Measurements from ENCODE around the gene HIGD1A.

The HIGD1A gene

DNA sequence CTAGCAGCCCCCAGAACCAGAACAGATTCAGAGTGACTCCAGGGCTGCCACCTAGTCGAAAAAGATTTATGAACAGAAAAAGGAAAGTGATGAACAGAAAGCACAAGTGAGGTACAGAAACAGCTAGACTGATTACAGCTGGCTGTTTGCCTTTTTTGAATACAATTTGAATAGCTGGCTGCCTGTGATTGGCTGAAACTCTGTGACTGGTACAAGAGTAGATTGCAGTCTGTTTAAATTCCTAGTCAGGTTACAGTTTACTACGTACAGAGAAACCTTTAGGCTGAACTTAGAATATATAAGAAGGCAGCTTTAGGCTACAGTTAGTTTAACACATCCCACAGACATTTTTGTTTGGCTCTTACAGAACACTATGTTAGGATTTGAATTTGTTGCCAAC lies 41.3 kb downstream of the HIGD1A start:
- no peak overlapping the region for H2BK12ac ChIP-seq (ENCODE audit: low read length)
- H3K14ac ChIP-seq (ENCODE audit: low read length), result no peak overlapping the region
- H3K36me3 ChIP-seq (replicated peaks in 1 of 2; ENCODE audit: control insufficient read depth in 2 of 2, insufficient read depth in 2 of 2, low read length in 2 of 2), result no peaks in the 10 kb centered on the region
- no peak overlapping the region for H3K27ac ChIP-seq (replicated peaks; ENCODE audit: low read length)
- no peak overlapping the region for H3K4me2 ChIP-seq (ENCODE audit: insufficient read depth, low read length, poor library complexity, severe bottlenecking)
- H2AFZ ChIP-seq (ENCODE audit: low read length), result peak overlapping the region; percentile 11
- no peak overlapping the region for H3K4ac ChIP-seq (ENCODE audit: low read length)
- H2BK15ac ChIP-seq (ENCODE audit: low read length), result no peak overlapping the region
- no peak overlapping the region for H3K23ac ChIP-seq (ENCODE audit: low read depth, low read length, poor library complexity)
- no peaks in the 10 kb centered on the region for H3K79me1 ChIP-seq (ENCODE audit: low read depth, low read length)
- H2BK5ac ChIP-seq (ENCODE audit: low read length), result no peak overlapping the region
- H4K91ac ChIP-seq (ENCODE audit: low read depth, low read length, poor library complexity), result no peak overlapping the region
- no peak overlapping the region for H3K9ac ChIP-seq (ENCODE audit: low read depth, low read length, poor library complexity)
- no peak overlapping the region for H3K18ac ChIP-seq (ENCODE audit: low read length)
- no peak for DNase-seq (ENCODE audit: low spot score)
- no peak overlapping the region for H3K4me3 ChIP-seq (ENCODE audit: low read length in 2 of 2)
- H2AK5ac ChIP-seq (ENCODE audit: low read depth, low read length), result no peak overlapping the region
- no peaks in the 10 kb centered on the region for H3K27me3 ChIP-seq (ENCODE audit: control insufficient read depth in 3 of 3, insufficient read depth in 3 of 3, low read depth in 1 of 3, low read length in 3 of 3)
- H3K9me3 ChIP-seq (replicated peaks in 1 of 2; ENCODE audit: control insufficient read depth in 2 of 2, insufficient read depth in 1 of 2, low read depth in 1 of 2, low read length in 2 of 2), result no peaks in the 10 kb centered on the region
- no peak overlapping the region for H4K8ac ChIP-seq (ENCODE audit: low read depth, low read length)
- no peak overlapping the region for H2BK120ac ChIP-seq (ENCODE audit: low read depth, low read length)
- no CpG with 5 or more reads among the region's 2 CpGs for WGBS, 2 donors (ENCODE audit: extremely low coverage in 2 of 2, insufficient read length in 2 of 2, insufficient replicate concordance in 1 of 2)
- peaks cover 0 to 2% of the 10 kb centered on the region in 2 donors for H3K4me1 ChIP-seq (ENCODE audit: control insufficient read depth in 2 of 2, insufficient read depth in 1 of 2, low read depth in 1 of 2, low read length in 2 of 2)

DNA sequence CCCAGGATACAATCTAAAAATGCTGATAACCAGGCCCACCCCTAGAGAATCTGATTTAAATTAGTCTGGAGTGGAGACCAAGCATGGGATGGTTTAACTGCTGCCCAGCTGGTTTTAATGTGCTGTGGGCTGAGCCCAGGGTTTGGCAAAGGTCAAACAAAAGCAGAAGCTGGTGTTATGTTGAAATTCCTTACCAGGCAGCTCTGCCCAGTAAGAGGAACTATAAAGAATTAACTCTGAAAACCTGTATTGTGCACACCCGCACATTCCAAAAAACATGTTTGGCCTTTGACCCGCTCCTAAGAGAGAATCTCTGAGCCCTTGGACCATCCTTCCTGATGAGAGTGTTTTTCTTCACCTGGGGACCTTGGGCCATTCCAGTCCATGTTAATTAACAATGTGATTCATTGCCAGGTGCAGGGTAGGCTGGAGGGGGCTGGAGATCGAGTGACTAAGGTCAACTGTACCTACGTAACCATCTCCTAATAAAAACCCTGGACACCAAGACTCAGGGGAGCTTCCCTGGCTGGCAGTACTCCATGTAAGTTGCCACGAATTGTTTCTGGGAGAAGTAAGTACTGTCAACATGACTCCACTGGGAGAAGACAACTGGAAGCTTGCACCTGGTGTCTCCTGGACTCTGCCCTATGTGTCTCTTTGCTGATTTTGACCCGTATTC lies 42.1 kb downstream of the HIGD1A start:
- no peak overlapping the region for H4K91ac ChIP-seq (ENCODE audit: low read depth, low read length, poor library complexity)
- H3K14ac ChIP-seq (ENCODE audit: low read length), result no peak overlapping the region
- no peaks in the 10 kb centered on the region for H3K9me3 ChIP-seq (replicated peaks in 1 of 2; ENCODE audit: control insufficient read depth in 2 of 2, insufficient read depth in 1 of 2, low read depth in 1 of 2, low read length in 2 of 2)
- DNase-seq (ENCODE audit: low spot score), result no peak
- H3K27ac ChIP-seq (replicated peaks; ENCODE audit: low read length), result no peak overlapping the region
- H2AFZ ChIP-seq (ENCODE audit: low read length), result no peak overlapping the region
- no peaks in the 10 kb centered on the region for H3K36me3 ChIP-seq (replicated peaks in 1 of 2; ENCODE audit: control insufficient read depth in 2 of 2, insufficient read depth in 2 of 2, low read length in 2 of 2)
- no peak overlapping the region for H2BK12ac ChIP-seq (ENCODE audit: low read length)
- H3K9ac ChIP-seq (ENCODE audit: low read depth, low read length, poor library complexity), result no peak overlapping the region
- WGBS, 2 donors (ENCODE audit: extremely low coverage in 2 of 2, insufficient read length in 2 of 2, insufficient replicate concordance in 1 of 2), result no CpG with 5 or more reads among the region's 6 CpGs
- H2AK5ac ChIP-seq (ENCODE audit: low read depth, low read length), result no peak overlapping the region
- no peaks in the 10 kb centered on the region for H3K27me3 ChIP-seq (ENCODE audit: control insufficient read depth in 3 of 3, insufficient read depth in 3 of 3, low read depth in 1 of 3, low read length in 3 of 3)
- H3K4ac ChIP-seq (ENCODE audit: low read length), result no peak overlapping the region
- no peak overlapping the region for H3K23ac ChIP-seq (ENCODE audit: low read depth, low read length, poor library complexity)
- H2BK120ac ChIP-seq (ENCODE audit: low read depth, low read length), result no peak overlapping the region
- H3K4me1 ChIP-seq (ENCODE audit: control insufficient read depth in 2 of 2, insufficient read depth in 1 of 2, low read depth in 1 of 2, low read length in 2 of 2), result peaks cover 0 to 2% of the 10 kb centered on the region in 2 donors
- H3K18ac ChIP-seq (ENCODE audit: low read length), result no peak overlapping the region
- no peak overlapping the region for H2BK5ac ChIP-seq (ENCODE audit: low read length)
- H3K4me3 ChIP-seq (ENCODE audit: low read length in 2 of 2), result no peak overlapping the region
- H3K4me2 ChIP-seq (ENCODE audit: insufficient read depth, low read length, poor library complexity, severe bottlenecking), result no peak overlapping the region
- no peak overlapping the region for H4K8ac ChIP-seq (ENCODE audit: low read depth, low read length)
- no peaks in the 10 kb centered on the region for H3K79me1 ChIP-seq (ENCODE audit: low read depth, low read length)
- no peak overlapping the region for H2BK15ac ChIP-seq (ENCODE audit: low read length)

DNA sequence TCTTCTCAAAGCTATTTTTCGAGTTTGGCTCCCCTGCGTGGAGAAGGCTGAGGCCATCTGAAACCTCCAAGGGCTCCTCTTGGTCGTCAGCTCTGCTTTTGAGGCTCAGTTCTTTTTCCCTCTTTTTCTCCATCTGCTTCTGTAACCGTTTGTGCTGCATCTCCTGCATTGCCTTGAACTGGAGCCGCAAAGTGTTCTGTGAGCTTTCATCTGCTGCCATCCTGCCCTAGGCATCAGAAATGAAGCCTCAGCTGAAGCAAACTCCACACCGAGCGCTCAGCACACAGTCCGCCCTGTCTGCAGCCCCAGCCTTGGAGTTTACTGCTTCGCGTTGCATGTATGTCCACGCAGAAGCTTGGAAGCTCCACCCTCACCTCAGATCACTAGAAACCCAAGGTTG lies 46.2 kb downstream of the HIGD1A start:
- Histone ChIP-seq H2AK5ac (ENCODE audit: low read depth, low read length) (no peak overlapping the region), H2BK120ac (ENCODE audit: low read depth, low read length) (no peak overlapping the region), H3K4me1 (ENCODE audit: control insufficient read depth in 2 of 2, insufficient read depth in 1 of 2, low read depth in 1 of 2, low read length in 2 of 2) (peaks cover 2 to 3% of the 10 kb centered on the region in 2 donors), H3K4me2 (ENCODE audit: insufficient read depth, low read length, poor library complexity, severe bottlenecking) (no peak overlapping the region), H3K27me3 (ENCODE audit: control insufficient read depth in 3 of 3, insufficient read depth in 3 of 3, low read depth in 1 of 3, low read length in 3 of 3) (no peaks in the 10 kb centered on the region), H3K23ac (ENCODE audit: low read depth, low read length, poor library complexity) (no peak overlapping the region), H2BK5ac (ENCODE audit: low read length) (no peak overlapping the region), H3K4ac (ENCODE audit: low read length) (no peak overlapping the region), H4K91ac (ENCODE audit: low read depth, low read length, poor library complexity) (no peak overlapping the region), H3K18ac (ENCODE audit: low read length) (peak overlapping the region; percentile 6), H3K9ac (ENCODE audit: low read depth, low read length, poor library complexity) (no peak overlapping the region), H4K8ac (ENCODE audit: low read depth, low read length) (no peak overlapping the region), H2BK15ac (ENCODE audit: low read length) (no peak overlapping the region), H3K14ac (ENCODE audit: low read length) (no peak overlapping the region), H3K36me3 (replicated peaks in 1 of 2; ENCODE audit: control insufficient read depth in 2 of 2, insufficient read depth in 2 of 2, low read length in 2 of 2) (no peaks in the 10 kb centered on the region), H3K4me3 (ENCODE audit: low read length in 2 of 2) (no peak overlapping the region), H3K27ac (replicated peaks; ENCODE audit: low read length) (no peak overlapping the region), H2BK12ac (ENCODE audit: low read length) (no peak overlapping the region), H3K9me3 (replicated peaks in 1 of 2; ENCODE audit: control insufficient read depth in 2 of 2, insufficient read depth in 1 of 2, low read depth in 1 of 2, low read length in 2 of 2) (no peaks in the 10 kb centered on the region), H2AFZ (ENCODE audit: low read length) (no peak overlapping the region), H3K79me1 (ENCODE audit: low read depth, low read length) (no peaks in the 10 kb centered on the region)
- DNase-seq (ENCODE audit: low spot score), result no peak
- WGBS, 2 donors (ENCODE audit: extremely low coverage in 2 of 2, insufficient read length in 2 of 2, insufficient replicate concordance in 1 of 2), result no CpG with 5 or more reads among the region's 11 CpGs

DNA sequence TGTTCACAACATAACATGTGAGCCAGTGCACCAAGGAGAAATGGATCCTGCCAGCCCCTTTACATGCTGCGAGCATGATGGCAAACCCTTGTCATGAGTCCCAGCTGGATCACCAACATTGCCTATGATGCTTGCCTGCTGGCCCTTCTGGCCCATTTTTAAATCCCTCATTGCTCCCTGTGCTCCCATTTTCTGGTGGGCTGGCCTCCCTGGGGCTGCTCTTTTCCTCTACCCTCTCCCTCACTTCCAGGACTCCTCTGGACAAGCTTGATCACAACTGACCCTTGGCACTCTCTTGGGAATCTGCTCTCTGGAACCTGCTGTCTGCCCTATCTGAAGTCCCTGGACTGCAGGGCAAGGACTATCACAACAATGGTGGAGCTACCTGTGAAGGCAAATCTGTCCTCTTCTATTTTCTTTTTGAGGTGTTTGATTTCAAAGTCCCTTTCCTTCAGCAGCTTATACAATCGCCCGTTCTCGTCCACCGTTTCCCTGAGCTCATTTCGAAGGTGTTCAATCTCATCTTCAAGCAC lies 47.5 kb downstream of the HIGD1A start:
- Histone ChIP-seq H3K27ac (replicated peaks; ENCODE audit: low read length) (no peak overlapping the region), H4K91ac (ENCODE audit: low read depth, low read length, poor library complexity) (no peak overlapping the region), H3K4me2 (ENCODE audit: insufficient read depth, low read length, poor library complexity, severe bottlenecking) (no peak overlapping the region), H3K14ac (ENCODE audit: low read length) (no peak overlapping the region), H2AFZ (ENCODE audit: low read length) (no peak overlapping the region), H3K4me3 (ENCODE audit: low read length in 2 of 2) (no peak overlapping the region), H2BK12ac (ENCODE audit: low read length) (no peak overlapping the region), H3K18ac (ENCODE audit: low read length) (no peak overlapping the region), H3K9ac (ENCODE audit: low read depth, low read length, poor library complexity) (no peak overlapping the region), H2BK120ac (ENCODE audit: low read depth, low read length) (no peak overlapping the region), H3K36me3 (replicated peaks in 1 of 2; ENCODE audit: control insufficient read depth in 2 of 2, insufficient read depth in 2 of 2, low read length in 2 of 2) (no peaks in the 10 kb centered on the region), H2BK15ac (ENCODE audit: low read length) (no peak overlapping the region), H2AK5ac (ENCODE audit: low read depth, low read length) (no peak overlapping the region), H3K79me1 (ENCODE audit: low read depth, low read length) (no peaks in the 10 kb centered on the region), H2BK5ac (ENCODE audit: low read length) (no peak overlapping the region), H3K23ac (ENCODE audit: low read depth, low read length, poor library complexity) (no peak overlapping the region), H3K4me1 (ENCODE audit: control insufficient read depth in 2 of 2, insufficient read depth in 1 of 2, low read depth in 1 of 2, low read length in 2 of 2) (peaks cover 0 to 3% of the 10 kb centered on the region in 2 donors), H3K4ac (ENCODE audit: low read length) (no peak overlapping the region), H3K9me3 (replicated peaks in 1 of 2; ENCODE audit: control insufficient read depth in 2 of 2, insufficient read depth in 1 of 2, low read depth in 1 of 2, low read length in 2 of 2) (no peaks in the 10 kb centered on the region), H4K8ac (ENCODE audit: low read depth, low read length) (no peak overlapping the region), H3K27me3 (ENCODE audit: control insufficient read depth in 3 of 3, insufficient read depth in 3 of 3, low read depth in 1 of 3, low read length in 3 of 3) (no peaks in the 10 kb centered on the region)
- WGBS, 2 donors (ENCODE audit: extremely low coverage in 2 of 2, insufficient read length in 2 of 2, insufficient replicate concordance in 1 of 2), result no CpG with 5 or more reads among the region's 6 CpGs
- DNase-seq (ENCODE audit: low spot score), result no peak

Data from neuronal stem cell (in vitro differentiated cells).